Measurements from ENCODE around the gene DDX3X. TPM values are rescaled to one million over a fixed set of nuclear protein-coding genes. Genes with fewer than 3 reads are reported as not detected.
"Not testable (repeated sequence)": the region's sequence is repeated elsewhere in the genome, so short reads cannot be mapped to it uniquely, and the experiment has no call there.

DDX3X gene
- total RNA-seq: 275 TPM
- 43.6 TPM for polyA plus RNA-seq (ENCODE audit: insufficient read depth, low read depth, low replicate concordance)
- long read RNA-seq, donor 1, full-length matches to known transcripts: 11 of 11 reads
- long read RNA-seq, donor 1, partial matches to known transcripts: 0 of 11 reads
- long read RNA-seq, donor 1, other reads (novel, unspliced or antisense): 0 of 11 reads
- long read RNA-seq, donor 2, full-length matches to known transcripts: 20 of 20 reads
- long read RNA-seq, donor 2, partial matches to known transcripts: 0 of 20 reads
- long read RNA-seq, donor 2, other reads (novel, unspliced or antisense): 0 of 20 reads
- long read RNA-seq, donor 3, full-length matches to known transcripts: 19 of 19 reads
- long read RNA-seq, donor 3, partial matches to known transcripts: 0 of 19 reads
- long read RNA-seq, donor 3, other reads (novel, unspliced or antisense): 0 of 19 reads
- long read RNA-seq, donor 4, full-length matches to known transcripts: 17 of 17 reads
- long read RNA-seq, donor 4, partial matches to known transcripts: 0 of 17 reads
- long read RNA-seq, donor 4, other reads (novel, unspliced or antisense): 0 of 17 reads
- long read RNA-seq, donor 5, full-length matches to known transcripts: 4 of 4 reads
- long read RNA-seq, donor 5, partial matches to known transcripts: 0 of 4 reads
- long read RNA-seq, donor 5, other reads (novel, unspliced or antisense): 0 of 4 reads
- long read RNA-seq, donor 6, full-length matches to known transcripts: 15 of 20 reads
- long read RNA-seq, donor 6, partial matches to known transcripts: 5 of 20 reads
- long read RNA-seq, donor 6, other reads (novel, unspliced or antisense): 0 of 20 reads
- long read RNA-seq, donor 7, full-length matches to known transcripts: 25 of 43 reads
- long read RNA-seq, donor 7, partial matches to known transcripts: 14 of 43 reads
- long read RNA-seq, donor 7, other reads (novel, unspliced or antisense): 4 of 43 reads
- long read RNA-seq, donor 8, full-length matches to known transcripts: 4 of 108 reads
- long read RNA-seq, donor 8, partial matches to known transcripts: 104 of 108 reads
- long read RNA-seq, donor 8, other reads (novel, unspliced or antisense): 0 of 108 reads
- long read RNA-seq, donor 9, full-length matches to known transcripts: 9 of 9 reads
- long read RNA-seq, donor 9, partial matches to known transcripts: 0 of 9 reads
- long read RNA-seq, donor 9, other reads (novel, unspliced or antisense): 0 of 9 reads
- long read RNA-seq, donor 10, full-length matches to known transcripts: 14 of 14 reads
- long read RNA-seq, donor 10, partial matches to known transcripts: 0 of 14 reads
- long read RNA-seq, donor 10, other reads (novel, unspliced or antisense): 0 of 14 reads

GRCh38 chrX:41333744-41334362, at the start of gene DDX3X:
Gene DDX3X, plus strand, starts transcription at chrX:41334162. Its CDS starts 91 bp downstream, at chrX:41334253.
- TF ChIP-seq CTCF (IDR thresholded peaks at IDR 0.05; ENCODE audit: borderline replicate concordance, extremely low read depth, insufficient read depth): no peak
- intact Hi-C loops (cut with DNase I): no loop called here
- peak; percentile 91 to 98 (median 93) for DNase-seq
- no peaks in the 10 kb centered on the region for H3K9me3 ChIP-seq (ENCODE audit: control insufficient read depth in 2 of 3, insufficient read depth in 1 of 3, low read length in 3 of 3)
- H3K27ac ChIP-seq (ENCODE audit: low read depth in 2 of 2, low read length in 2 of 2): peak within 1 kb of the TSS; percentile 99 to 100
- peak within 1 kb of the TSS; percentile 96 to 100 (median 98) for H3K9ac ChIP-seq (ENCODE audit: low read length in 3 of 3)
- FAIRE-seq: no peak
- H3K27me3 ChIP-seq (ENCODE audit: control insufficient read depth, insufficient read depth, low read length): peaks cover 8% of the 10 kb centered on the region
- H3K36me3 ChIP-seq (ENCODE audit: control insufficient read depth in 2 of 3, insufficient read depth in 3 of 3, low read length in 3 of 3): no peaks in the 10 kb centered on the region
- H3K4me3 ChIP-seq (ENCODE audit: low read length in 3 of 3): peak within 1 kb of the TSS; percentile 88 to 99 (median 89)
- H3K4me1 ChIP-seq (ENCODE audit: control insufficient read depth in 2 of 3, insufficient read depth in 2 of 3, low read depth in 1 of 3, low read length in 3 of 3): peaks cover 0 to 7% (median 0%) of the 10 kb centered on the region in 3 donors

- H3K36me3 ChIP-seq (ENCODE audit: control insufficient read depth in 2 of 3, insufficient read depth in 3 of 3, low read length in 3 of 3); H3K9me3 ChIP-seq (ENCODE audit: control insufficient read depth in 2 of 3, insufficient read depth in 1 of 3, low read length in 3 of 3); H3K4me1 ChIP-seq (ENCODE audit: control insufficient read depth in 2 of 3, insufficient read depth in 2 of 3, low read depth in 1 of 3, low read length in 3 of 3); H3K9ac ChIP-seq (ENCODE audit: low read length in 3 of 3); H3K27me3 ChIP-seq (ENCODE audit: control insufficient read depth, insufficient read depth, low read length); intact Hi-C loops (cut with DNase I); H3K27ac ChIP-seq (ENCODE audit: low read depth in 2 of 2, low read length in 2 of 2); DNase-seq; H3K4me3 ChIP-seq (ENCODE audit: low read length in 3 of 3); FAIRE-seq: not testable (repeated sequence)
These were observed 48.0 kb upstream of the DDX3X start for GRCh38 chrX:41285928-41286327.

- Histone ChIP-seq H3K27ac (ENCODE audit: low read depth in 2 of 2, low read length in 2 of 2) (no peak overlapping the region), H3K36me3 (ENCODE audit: control insufficient read depth in 2 of 3, insufficient read depth in 3 of 3, low read length in 3 of 3) (no peaks in the 10 kb centered on the region), H3K9ac (ENCODE audit: low read length in 3 of 3) (no peak overlapping the region), H3K4me3 (ENCODE audit: low read length in 3 of 3) (no peak overlapping the region), H3K4me1 (ENCODE audit: control insufficient read depth in 2 of 3, insufficient read depth in 2 of 3, low read depth in 1 of 3, low read length in 3 of 3) (no peaks in the 10 kb centered on the region), H3K9me3 (ENCODE audit: control insufficient read depth in 2 of 3, insufficient read depth in 1 of 3, low read length in 3 of 3) (peaks cover 0 to 5% (median 0%) of the 10 kb centered on the region in 3 donors), H3K27me3 (ENCODE audit: control insufficient read depth, insufficient read depth, low read length) (peaks cover 2% of the 10 kb centered on the region)
- intact Hi-C loops (cut with DNase I): no loop called here
- FAIRE-seq: no peak
- TF ChIP-seq CTCF (IDR thresholded peaks at IDR 0.05; ENCODE audit: borderline replicate concordance, extremely low read depth, insufficient read depth): no peak
- peak in 4 of 5 donors; percentile 37 to 64 (median 50) for DNase-seq
These were observed 45.3 kb upstream of the DDX3X start for GRCh38 chrX:41288641-41289040.
